Bronchial epithelial cell (primary cell): Measurements from ENCODE around the gene GRK5. TPM values are rescaled to one million over a fixed set of nuclear protein-coding genes. Genes with fewer than 3 reads are reported as not detected.
"Not testable (repeated sequence)": the region's sequence is repeated elsewhere in the genome, so short reads cannot be mapped to it uniquely, and the experiment has no call there.

Source experiments
- DNase-seq: peaks from one replicate; pipeline ENCODE4 v3.0.0-alpha.2; 2010; ENCODE audit warnings: low read depth
- FAIRE-seq: peaks from 2 replicates; lab custom pipeline; 2011; peaks lifted over from hg19 to GRCh38; lab: Jason Lieb, UNC
- H3K27me3 ChIP-seq: 2 replicates; pipeline ENCODE4 v1.5.1; 2011; ENCODE audit warnings: low read length; ENCODE audit not compliant: control insufficient read depth, insufficient read depth
- H3K36me3 ChIP-seq: 2 replicates; pipeline ENCODE4 v1.5.1; 2011; ENCODE audit warnings: low read length; ENCODE audit not compliant: control insufficient read depth, insufficient read depth
- H3K4me3 ChIP-seq: 2 replicates; pipeline ENCODE4 v1.5.1; 2011; ENCODE audit warnings: mild to moderate bottlenecking, low read depth, low read length, control low read depth
- CTCF ChIP-seq: IDR thresholded peaks from 2 replicates; pipeline ENCODE4 v1.5.1; 2011; ENCODE audit warnings: mild to moderate bottlenecking, moderate library complexity, low read length, control low read depth, inconsistent platforms; ENCODE audit not compliant: insufficient read depth, severe bottlenecking
- total RNA-seq: library from RNA; depleted of rRNA; stranded (reverse); fragments of >200 nt; gene quantifications from 2 replicates; pipeline ENCODE4 v1.2.1, GENCODE V29; 2014

GRK5 gene
- total RNA-seq, 1 donor from 2014 or later, result 2.4 TPM

- no peak for DNase-seq
- Histone ChIP-seq H3K4me3 (no peak overlapping the region), H3K36me3 (no peaks in the 10 kb centered on the region), H3K27me3 (no peaks in the 10 kb centered on the region)
- no peak for FAIRE-seq
- no peak for TF ChIP-seq CTCF
These were observed 47.0 kb downstream of the GRK5 start for GRCh38 chr10:119254335-119254734.

GRCh38 chr10:119256030-119256429 is 48.7 kb downstream of the GRK5 start:
- DNase-seq (no peak), FAIRE-seq (no peak)
- H3K4me3 ChIP-seq, result no peak overlapping the region
- no peak for TF ChIP-seq CTCF
- no peaks in the 10 kb centered on the region for H3K36me3 ChIP-seq
- H3K27me3 ChIP-seq, result no peaks in the 10 kb centered on the region

GRCh38 chr10:119256897-119257296 is 49.5 kb downstream of the GRK5 start:
- Histone ChIP-seq H3K27me3 (no peaks in the 10 kb centered on the region), H3K36me3 (no peaks in the 10 kb centered on the region), H3K4me3 (no peak overlapping the region)
- TF ChIP-seq CTCF, result no peak
- DNase-seq (no peak), FAIRE-seq (no peak)

- DNase-seq, result no peak
- no peak overlapping the region for H3K4me3 ChIP-seq
- no peaks in the 10 kb centered on the region for H3K36me3 ChIP-seq
- no peak for TF ChIP-seq CTCF
- FAIRE-seq, result no peak
- no peaks in the 10 kb centered on the region for H3K27me3 ChIP-seq
These were observed 50.6 kb downstream of the GRK5 start for GRCh38 chr10:119257899-119258419.

GRCh38 chr10:119259345-119259744 is 52.0 kb downstream of the GRK5 start:
- no peak for TF ChIP-seq CTCF
- H3K4me3 ChIP-seq, result no peak overlapping the region
- no peaks in the 10 kb centered on the region for H3K27me3 ChIP-seq
- DNase-seq (no peak), FAIRE-seq (no peak)
- H3K36me3 ChIP-seq, result no peaks in the 10 kb centered on the region

- DNase-seq, FAIRE-seq, H3K4me3 ChIP-seq, H3K27me3 ChIP-seq, H3K36me3 ChIP-seq: not testable (repeated sequence)
These were observed 53.6 kb downstream of the GRK5 start for GRCh38 chr10:119261016-119261415.
